ENCODE measurements around the gene GNAL. TPM values are rescaled to one million over a fixed set of nuclear protein-coding genes. Genes with fewer than 3 reads are reported as not detected.

GNAL gene
- total RNA-seq, 1 experiment from 2014 or later, result 0.15 TPM

- TF ChIP-seq EZH2 (IDR thresholded peaks at IDR 0.05; ENCODE audit: low read length, unreplicated experiment) (no peak), EZH2phosphoT487 (IDR thresholded peaks at IDR 0.05; ENCODE audit: borderline replicate concordance, low read length) (no peak), CTCF (conservative IDR thresholded peaks at IDR 0.05; ENCODE audit: low read depth, low read length) (no peak)
- intact Hi-C loops (cut with micrococcal nuclease), result no loop called here
- Histone ChIP-seq H3K36me3 (ENCODE audit: low read depth, low read length) (no peaks in the 10 kb centered on the region), H4K20me1 (ENCODE audit: low read length) (no peaks in the 10 kb centered on the region), H3K9ac (ENCODE audit: low read length) (no peak overlapping the region), H3K27ac (ENCODE audit: low read length) (no peak overlapping the region), H3K4me3 (ENCODE audit: low read length) (no peak overlapping the region), H3F3A (ENCODE audit: low read length, unreplicated experiment) (no peaks in the 10 kb centered on the region), H3K9me3 (ENCODE audit: low read length) (no peaks in the 10 kb centered on the region), H3K4me2 (ENCODE audit: low read length) (no peak overlapping the region), H3K27me3 (ENCODE audit: low read length) (peaks cover 77% of the 10 kb centered on the region), H3K79me2 (ENCODE audit: low read length) (no peaks in the 10 kb centered on the region), H3K4me1 (ENCODE audit: insufficient read depth, low read length) (no peaks in the 10 kb centered on the region), H2AFZ (ENCODE audit: low read length) (no peak overlapping the region), H3K9me2 (replicated peaks; ENCODE audit: low read length) (no peaks in the 10 kb centered on the region)
- BruUV-seq (replicated peaks), result no TSS peak
- ChIA-PET POLR2A (ENCODE audit: unreplicated experiment) (no interaction called here), CTCF (no interaction called here)
- ATAC-seq, result no peak
- DNase-seq, result no peak
Measured at GRCh38 chr18:11750581-11751310, 61.7 kb downstream of the GNAL start.

- Histone ChIP-seq H3K79me2 (ENCODE audit: low read length) (no peaks in the 10 kb centered on the region), H3K27me3 (ENCODE audit: low read length) (peaks cover 75% of the 10 kb centered on the region), H3K4me2 (ENCODE audit: low read length) (no peak overlapping the region), H3K27ac (ENCODE audit: low read length) (no peak overlapping the region), H3K36me3 (ENCODE audit: low read depth, low read length) (no peaks in the 10 kb centered on the region), H3K9me2 (replicated peaks; ENCODE audit: low read length) (no peaks in the 10 kb centered on the region), H4K20me1 (ENCODE audit: low read length) (no peaks in the 10 kb centered on the region), H3K4me3 (ENCODE audit: low read length) (no peak overlapping the region), H3K9me3 (ENCODE audit: low read length) (no peaks in the 10 kb centered on the region), H3K9ac (ENCODE audit: low read length) (no peak overlapping the region), H3K4me1 (ENCODE audit: insufficient read depth, low read length) (no peaks in the 10 kb centered on the region), H2AFZ (ENCODE audit: low read length) (no peak overlapping the region), H3F3A (ENCODE audit: low read length, unreplicated experiment) (no peaks in the 10 kb centered on the region)
- POLR2A ChIA-PET (ENCODE audit: unreplicated experiment), result no interaction called here
- ATAC-seq (no peak), DNase-seq (no peak)
- TF ChIP-seq CTCF (conservative IDR thresholded peaks at IDR 0.05; ENCODE audit: low read depth, low read length) (no peak), EZH2 (IDR thresholded peaks at IDR 0.05; ENCODE audit: low read length, unreplicated experiment) (no peak), EZH2phosphoT487 (IDR thresholded peaks at IDR 0.05; ENCODE audit: borderline replicate concordance, low read length) (no peak)
- BruUV-seq (replicated peaks), result no TSS peak
- intact Hi-C loops (cut with micrococcal nuclease), result no loop called here
- CTCF ChIA-PET, result no interaction called here
Measured at GRCh38 chr18:11751341-11752115, 62.5 kb downstream of the GNAL start.
